Measurements from ENCODE around the gene RUNX3. TPM values are rescaled to one million over a fixed set of nuclear protein-coding genes. Genes with fewer than 3 reads are reported as not detected.

Gene RUNX3
- total RNA-seq, 1 experiment from 2014 or later = 1.5 TPM

- TF ChIP-seq ZSCAN18 (CRISPR knock-in tag; IDR thresholded peaks at IDR 0.05) (no peak), FOXK1 (CRISPR knock-in tag; IDR thresholded peaks at IDR 0.05) (no peak)
Observed at GRCh38 chr1:24944318-24944717, 14.2 kb upstream of the RUNX3 start (continued).

GRCh38 chr1:24942789-24943188 is 12.7 kb upstream of the RUNX3 start:
- ChIA-PET CTCF (interaction anchor here (2.0 kb wide), 1 partner anchor 10 kb away, joined by 9 read pairs; no protein-coding TSS in a partner anchor), POLR2A (interaction anchor here (0.7 kb wide), 1 partner anchor 15 kb away, joined by 3 read pairs; no protein-coding TSS in a partner anchor)
- Mint-ChIP-seq H3K27ac (no peak overlapping the region), H3K36me3 (no peaks in the 10 kb centered on the region), H3K27me3 (ENCODE audit: low read depth) (no peaks in the 10 kb centered on the region), H3K4me1 (peaks cover 12% of the 10 kb centered on the region), H3K9me3 (no peaks in the 10 kb centered on the region), H3K4me3 (no peak overlapping the region)
- ATAC-seq (no peak), DNase-seq (ENCODE audit: low spot score) (no peak)
- no peak for TF ChIP-seq ZBTB21 (CRISPR knock-in tag; IDR thresholded peaks at IDR 0.05; ENCODE audit: borderline replicate concordance)
- no peak for TF ChIP-seq ARID4B (CRISPR knock-in tag; IDR thresholded peaks at IDR 0.05; ENCODE audit: borderline replicate concordance)

- TF ChIP-seq ELF4 (CRISPR knock-in tag; IDR thresholded peaks at IDR 0.05; ENCODE audit: low read depth) = no peak
- no peak for TF ChIP-seq ZNF281 (CRISPR knock-in tag; IDR thresholded peaks at IDR 0.05)
- no peak for TF ChIP-seq ZNF671 (CRISPR knock-in tag; IDR thresholded peaks at IDR 0.05)
- no peak overlapping the region for H3K4me3 Mint-ChIP-seq
- CTCF ChIA-PET = interaction anchor here (0.8 to 2.0 kb wide), 4 partner anchors 9 to 32 kb away, joined by 3 to 9 read pairs (median 4); no protein-coding TSS in a partner anchor
- no peaks in the 10 kb centered on the region for H3K36me3 Mint-ChIP-seq
- no peaks in the 10 kb centered on the region for H3K27me3 Mint-ChIP-seq (ENCODE audit: low read depth)
- H3K9me3 Mint-ChIP-seq = no peaks in the 10 kb centered on the region
- no peak overlapping the region for H3K27ac Mint-ChIP-seq
- H3K4me1 Mint-ChIP-seq = peaks cover 13% of the 10 kb centered on the region
- DNase-seq (ENCODE audit: low spot score) = no peak
- POLR2A ChIA-PET = no interaction called here
- ATAC-seq = no peak
Observed at GRCh38 chr1:24941564-24941963, 11.5 kb upstream of the RUNX3 start.

GRCh38 chr1:24940231-24940630 is 10.2 kb upstream of the RUNX3 start:
- TF ChIP-seq SOX15 (CRISPR knock-in tag; IDR thresholded peaks at IDR 0.05) (no peak), SMAD4 (CRISPR knock-in tag; IDR thresholded peaks at IDR 0.05) (no peak), TCF7 (CRISPR knock-in tag; IDR thresholded peaks at IDR 0.05; ENCODE audit: low read depth) (no peak), FOXP4 (CRISPR knock-in tag; IDR thresholded peaks at IDR 0.05) (no peak), ATF1 (CRISPR knock-in tag; IDR thresholded peaks at IDR 0.05) (no peak), ZNF263 (CRISPR knock-in tag; IDR thresholded peaks at IDR 0.05; ENCODE audit: low read depth) (no peak), KAT7 (CRISPR knock-in tag; IDR thresholded peaks at IDR 0.05; ENCODE audit: borderline replicate concordance) (no peak), ZNF317 (CRISPR knock-in tag; IDR thresholded peaks at IDR 0.05; ENCODE audit: borderline replicate concordance, low read depth) (no peak), E2F4 (CRISPR knock-in tag; IDR thresholded peaks at IDR 0.05; ENCODE audit: borderline replicate concordance, low read depth) (no peak)
- Mint-ChIP-seq H3K4me1 (peaks cover 19% of the 10 kb centered on the region), H3K4me3 (no peak overlapping the region), H3K27me3 (ENCODE audit: low read depth) (peaks cover 10% of the 10 kb centered on the region), H3K27ac (no peak overlapping the region), H3K9me3 (no peaks in the 10 kb centered on the region), H3K36me3 (no peaks in the 10 kb centered on the region)
- DNase-seq (ENCODE audit: low spot score) (no peak), ATAC-seq (no peak)
- POLR2A ChIA-PET = no interaction called here
- CTCF ChIA-PET = interaction anchor here (0.7 to 1.1 kb wide), 4 partner anchors 14 to 1059 kb away, joined by 3 to 6 read pairs (median 4); no protein-coding TSS in a partner anchor

Measured in WTC11 (cell line).